ENCODE data around the gene CNNM4. TPM values are rescaled to one million over a fixed set of nuclear protein-coding genes. Genes with fewer than 3 reads are reported as not detected.

The CNNM4 gene
- total RNA-seq, 3 donors from 2014 or later: 53.4 to 134 (median 101) TPM

DNA sequence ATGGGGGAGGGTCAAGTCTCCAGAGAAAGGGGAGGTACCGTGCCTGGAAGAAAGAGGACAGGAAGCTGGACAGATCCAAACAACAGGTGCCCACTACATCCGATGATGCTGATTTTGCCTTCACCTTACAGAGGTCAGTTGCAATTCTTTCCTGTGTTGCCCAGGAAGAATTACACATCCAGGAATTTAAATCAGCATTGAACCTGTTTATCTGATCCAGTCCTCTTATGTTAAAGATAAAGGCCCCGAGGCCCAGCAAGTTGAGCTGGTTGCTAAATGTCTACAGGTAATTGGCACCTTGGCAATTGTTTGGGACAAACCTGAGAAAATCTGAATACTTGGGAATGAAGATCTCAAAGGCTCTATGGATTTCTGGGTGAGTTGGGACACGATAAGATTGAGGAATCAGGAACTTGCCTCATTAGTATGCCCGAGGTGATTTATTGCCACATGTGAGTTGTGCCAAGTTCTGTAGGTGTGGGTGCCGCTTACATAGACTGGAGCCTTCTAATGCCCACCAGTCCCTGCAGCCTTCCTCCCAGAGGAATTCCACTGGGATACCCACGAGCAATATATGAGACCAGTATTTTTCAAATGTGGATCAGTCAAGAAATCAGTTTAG is 6.9 kb upstream of the CNNM4 start:
- Histone ChIP-seq H3K4me3 (no peak overlapping the region), H3K9me3 (no peaks in the 10 kb centered on the region), H3K36me3 (ENCODE audit: low read depth) (no peaks in the 10 kb centered on the region), H3K4me1 (ENCODE audit: low read depth) (no peaks in the 10 kb centered on the region)
- intact Hi-C loops (cut with DNase I, micrococcal nuclease): no loop called here
- no peak for DNase-seq
- TF ChIP-seq, protein P1, sequence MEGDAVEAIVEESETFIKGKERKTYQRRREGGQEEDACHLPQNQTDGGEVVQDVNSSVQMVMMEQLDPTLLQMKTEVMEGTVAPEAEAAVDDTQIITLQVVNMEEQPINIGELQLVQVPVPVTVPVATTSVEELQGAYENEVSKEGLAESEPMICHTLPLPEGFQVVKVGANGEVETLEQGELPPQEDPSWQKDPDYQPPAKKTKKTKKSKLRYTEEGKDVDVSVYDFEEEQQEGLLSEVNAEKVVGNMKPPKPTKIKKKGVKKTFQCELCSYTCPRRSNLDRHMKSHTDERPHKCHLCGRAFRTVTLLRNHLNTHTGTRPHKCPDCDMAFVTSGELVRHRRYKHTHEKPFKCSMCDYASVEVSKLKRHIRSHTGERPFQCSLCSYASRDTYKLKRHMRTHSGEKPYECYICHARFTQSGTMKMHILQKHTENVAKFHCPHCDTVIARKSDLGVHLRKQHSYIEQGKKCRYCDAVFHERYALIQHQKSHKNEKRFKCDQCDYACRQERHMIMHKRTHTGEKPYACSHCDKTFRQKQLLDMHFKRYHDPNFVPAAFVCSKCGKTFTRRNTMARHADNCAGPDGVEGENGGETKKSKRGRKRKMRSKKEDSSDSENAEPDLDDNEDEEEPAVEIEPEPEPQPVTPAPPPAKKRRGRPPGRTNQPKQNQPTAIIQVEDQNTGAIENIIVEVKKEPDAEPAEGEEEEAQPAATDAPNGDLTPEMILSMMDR (IDR thresholded peaks at IDR 0.05): no peak
- peak; percentile 48 for ATAC-seq

DNA sequence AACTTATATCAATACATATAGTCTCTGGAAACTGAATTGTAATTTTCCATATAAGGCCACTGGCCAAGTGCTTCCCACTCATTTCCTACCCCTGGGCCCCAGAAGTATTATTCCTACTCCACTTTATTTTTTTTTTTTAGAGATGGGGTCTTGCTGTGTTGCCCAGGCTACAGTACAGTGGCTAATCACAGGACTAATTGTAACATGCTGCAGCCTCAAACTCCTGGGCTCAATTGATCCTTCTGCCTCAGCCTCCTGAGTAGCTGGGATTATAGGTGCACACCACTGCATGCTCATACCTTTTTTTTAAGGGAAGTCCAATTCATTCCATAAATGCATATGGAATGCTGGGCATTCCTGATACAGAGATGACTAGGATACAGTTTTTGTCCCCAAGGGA is 6.4 kb upstream of the CNNM4 start:
- TF ChIP-seq, protein P1 (IDR thresholded peaks at IDR 0.05): no peak
- intact Hi-C loops (cut with DNase I, micrococcal nuclease): no loop called here
- DNase-seq (no peak), ATAC-seq (no peak)
- H3K36me3 ChIP-seq (ENCODE audit: low read depth): no peaks in the 10 kb centered on the region
- H3K4me3 ChIP-seq: no peak overlapping the region
- peaks cover 2% of the 10 kb centered on the region for H3K4me1 ChIP-seq (ENCODE audit: low read depth)
- H3K9me3 ChIP-seq: no peaks in the 10 kb centered on the region

DNA sequence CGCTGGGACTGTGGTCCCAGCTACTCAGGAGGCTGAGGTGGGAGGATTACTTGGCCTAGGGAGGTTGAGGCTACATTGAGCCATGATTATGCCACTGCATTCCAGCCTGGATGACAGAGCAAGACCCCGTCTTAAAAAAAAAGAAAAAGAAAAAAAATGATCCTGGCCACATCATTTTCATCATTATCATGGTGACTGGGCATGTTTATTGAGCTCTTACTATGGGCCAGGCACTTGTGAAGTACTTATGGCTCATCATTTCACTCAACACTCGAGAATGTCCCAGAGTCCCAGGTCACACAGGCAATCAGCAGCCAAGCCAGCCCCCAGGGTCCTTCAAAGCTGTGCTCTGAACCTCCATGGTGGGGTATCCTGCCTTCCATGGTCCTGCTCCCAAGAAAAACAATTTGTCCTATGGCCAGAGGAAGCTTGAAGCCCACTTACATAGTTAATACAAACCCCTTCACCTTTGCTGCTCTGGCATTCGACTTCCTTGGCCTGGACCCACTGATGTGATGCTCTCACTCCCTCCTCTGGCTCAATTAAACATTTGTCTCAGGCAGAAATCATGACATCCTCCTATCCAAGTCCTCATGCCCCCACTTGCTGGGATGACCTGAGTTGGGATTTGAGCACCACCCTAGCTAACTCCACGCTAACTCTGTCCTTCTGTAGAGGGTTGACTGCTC is 3.8 kb upstream of the CNNM4 start:
- Histone ChIP-seq H3K4me3 (no peak overlapping the region), H3K36me3 (ENCODE audit: low read depth) (no peaks in the 10 kb centered on the region), H3K4me1 (ENCODE audit: low read depth) (peaks cover 9% of the 10 kb centered on the region), H3K9me3 (no peaks in the 10 kb centered on the region)
- no peak for ATAC-seq
- intact Hi-C loops (cut with DNase I, micrococcal nuclease): no loop called here
- no peak for DNase-seq
- TF ChIP-seq, protein P1 (IDR thresholded peaks at IDR 0.05): no peak

DNA sequence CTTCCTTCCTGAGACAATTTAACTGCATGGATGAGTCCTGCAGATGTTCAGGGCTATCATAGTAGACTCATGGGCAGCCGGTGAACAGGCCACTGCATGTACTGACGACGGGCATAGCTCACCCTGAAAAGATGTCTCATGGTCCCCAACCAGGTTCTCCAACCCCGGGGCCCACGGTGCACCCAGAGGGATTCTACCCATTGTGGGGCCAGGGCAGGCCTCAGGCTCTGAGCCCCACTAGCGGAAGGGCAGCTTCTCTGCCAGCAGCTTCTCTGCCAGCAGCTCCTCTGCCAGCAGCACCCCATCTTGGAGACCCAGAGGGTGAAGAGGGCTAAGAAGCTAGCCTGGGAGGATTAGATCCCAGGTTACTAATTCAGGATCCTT is 3.2 kb upstream of the CNNM4 start:
- no peaks in the 10 kb centered on the region for H3K36me3 ChIP-seq (ENCODE audit: low read depth)
- no peaks in the 10 kb centered on the region for H3K9me3 ChIP-seq
- TF ChIP-seq, protein P1 (IDR thresholded peaks at IDR 0.05): no peak
- intact Hi-C loops (cut with DNase I, micrococcal nuclease): no loop called here
- H3K4me3 ChIP-seq: no peak overlapping the region
- H3K4me1 ChIP-seq (ENCODE audit: low read depth): peaks cover 9% of the 10 kb centered on the region
- DNase-seq: no peak
- ATAC-seq: no peak

DNA sequence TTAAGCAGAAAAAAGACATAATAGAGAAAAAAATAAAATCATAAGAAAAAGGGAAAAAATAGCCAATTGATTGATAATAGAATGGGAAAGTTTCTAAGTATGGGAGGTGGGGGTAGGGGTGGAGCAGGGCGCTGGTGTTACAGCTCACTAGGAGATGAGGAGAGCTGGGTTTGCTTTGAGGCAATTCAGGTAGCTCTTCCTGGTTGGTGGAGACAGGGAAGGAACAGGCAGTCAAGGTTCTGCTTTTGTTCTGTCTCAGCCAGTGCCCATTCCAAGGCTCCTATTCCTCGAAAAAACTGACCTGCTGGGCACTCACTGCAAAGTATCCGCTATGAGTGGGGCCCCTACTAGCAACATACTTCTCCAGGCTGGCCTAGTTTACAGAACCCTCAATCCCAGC is 1.7 kb upstream of the CNNM4 start:
- Histone ChIP-seq H3K4me1 (ENCODE audit: low read depth) (peaks cover 11% of the 10 kb centered on the region), H3K9me3 (no peaks in the 10 kb centered on the region), H3K4me3 (no peak overlapping the region), H3K36me3 (ENCODE audit: low read depth) (no peaks in the 10 kb centered on the region)
- DNase-seq (peak in 1 of 3 donors; percentile 55), ATAC-seq (peak; percentile 28)
- intact Hi-C loops (cut with DNase I, micrococcal nuclease): no loop called here
- TF ChIP-seq, protein P1 (IDR thresholded peaks at IDR 0.05): no peak
